Cardiac septum (tissue), 1 donor: ENCODE measurements around the gene ZNF813. TPM values are rescaled to one million over a fixed set of nuclear protein-coding genes. Genes with fewer than 3 reads are reported as not detected.
"Not testable (repeated sequence)": the region's sequence is repeated elsewhere in the genome, so short reads cannot be mapped to it uniquely, and the experiment has no call there.

Source experiments
- DNase-seq: peaks from one replicate; pipeline ENCODE4 v3.0.0-alpha.2; 2020; ENCODE audit warnings: low spot score
- intact Hi-C: fragments of 100-400 bp; cut with DNase I; formaldehyde crosslinking; loops from one replicate; pipeline ENCODE4 v1.14.0; 2022
- long read RNA-seq: library from polyadenylated mRNA; unstranded; transcript quantifications from one replicate; pipeline ENCODE4 v2.0.0, GENCODE V29; 2021
- total RNA-seq: library from RNA; stranded (reverse); fragmentation: NEBNext Ultra II Directional; extraction: Animal tissue kit (Norgen Biotek cat#: 25700); gene quantifications from one replicate; pipeline ENCODE4 v1.2.1, GENCODE V29; 2021
- donor health status: DM: no; HTN: no; CAD: no.

The ZNF813 gene
- 0.75 TPM for total RNA-seq
- long read RNA-seq, partial matches to known transcripts, result 0 of 1 reads
- long read RNA-seq, other reads (novel, unspliced or antisense), result 1 of 1 reads

GRCh38 chr19:53467485-53468262 is at the start of gene ZNF813:
TSS of gene ZNF813 (plus strand) at chr19:53467733. CDS start at chr19:53483823, 16,090 bp downstream.
- peak; percentile 97 for DNase-seq
- intact Hi-C loops, result loop anchor here (5.0 to 10.0 kb wide), 3 partner anchors 35 to 273 kb away; partner anchors contain the start of genes ZNF665 and ZNF761

GRCh38 chr19:53420520-53421315 is 46.8 kb upstream of the ZNF813 start:
- DNase-seq, intact Hi-C loops: not testable (repeated sequence)

- DNase-seq, result no peak
- intact Hi-C loops, result no loop called here
Observed at GRCh38 chr19:53422551-53422950, 45.0 kb upstream of the ZNF813 start.

- DNase-seq, intact Hi-C loops: not testable (repeated sequence)
Observed at GRCh38 chr19:53423074-53423473, 44.5 kb upstream of the ZNF813 start.

- DNase-seq, result not testable (repeated sequence)
- intact Hi-C loops, result loop anchor here (2.0 kb wide), 1 partner anchor 323 kb away; no protein-coding TSS in a partner anchor
Observed at GRCh38 chr19:53423680-53424079, 43.9 kb upstream of the ZNF813 start.

- intact Hi-C loops, result loop anchor here (2.0 kb wide), 1 partner anchor 322 kb away; no protein-coding TSS in a partner anchor
- peak; percentile 83 for DNase-seq
Observed at GRCh38 chr19:53424968-53425597, 42.5 kb upstream of the ZNF813 start.

- peak; percentile 98 for DNase-seq
- intact Hi-C loops, result loop anchor here (5.0 kb wide), 1 partner anchor 36 kb away; the partner anchor contains the start of gene ZNF813
Observed at GRCh38 chr19:53431399-53432087, 36.0 kb upstream of the ZNF813 start, which contains the start of gene ZNF761. TSS of gene ZNF761 (plus strand) at chr19:53431984. CDS start at chr19:53447269, 15,285 bp downstream.

- intact Hi-C loops, result loop anchor here (5.0 kb wide), 1 partner anchor 35 kb away; the partner anchor contains the start of gene ZNF813
- no peak for DNase-seq
Observed at GRCh38 chr19:53432088-53432661, 35.4 kb upstream of the ZNF813 start.

GRCh38 chr19:53443809-53444208 is 23.7 kb upstream of the ZNF813 start:
- DNase-seq, intact Hi-C loops: not testable (repeated sequence)

GRCh38 chr19:53447196-53447595 is 20.3 kb upstream of the ZNF813 start:
- DNase-seq, result not testable (repeated sequence)

GRCh38 chr19:53455828-53456227 is 11.7 kb upstream of the ZNF813 start:
- no peak for DNase-seq
- intact Hi-C loops, result no loop called here

More at GRCh38 chr19:53447196-53447595, 20.3 kb upstream of the ZNF813 start:
- intact Hi-C loops, result not testable (repeated sequence)

GRCh38 chr19:53460131-53460721 is 7.3 kb upstream of the ZNF813 start:
- intact Hi-C loops, result loop anchor here (10.0 kb wide), 1 partner anchor 265 kb away; the partner anchor contains the start of gene ZNF665
- not testable (repeated sequence) for DNase-seq

GRCh38 chr19:53461866-53462265 is 5.7 kb upstream of the ZNF813 start:
- intact Hi-C loops, result loop anchor here (10.0 kb wide), 1 partner anchor 267 kb away; the partner anchor contains the start of gene ZNF665

GRCh38 chr19:53462861-53463260 is 4.7 kb upstream of the ZNF813 start:
- DNase-seq, result no peak
- intact Hi-C loops, result loop anchor here (10.0 kb wide), 1 partner anchor 268 kb away; the partner anchor contains the start of gene ZNF665

More at GRCh38 chr19:53461866-53462265, 5.7 kb upstream of the ZNF813 start:
- no peak for DNase-seq

GRCh38 chr19:53463263-53463662 is 4.3 kb upstream of the ZNF813 start:
- intact Hi-C loops, result loop anchor here (10.0 kb wide), 1 partner anchor 268 kb away; the partner anchor contains the start of gene ZNF665
- DNase-seq, result peak; percentile 80

- intact Hi-C loops, result loop anchor here (5.0 to 10.0 kb wide), 3 partner anchors 35 to 272 kb away; partner anchors contain the start of genes ZNF665 and ZNF761
- DNase-seq, result no peak
Observed at GRCh38 chr19:53466726-53467484, 628 bp upstream of the ZNF813 start.

- DNase-seq, result not testable (repeated sequence)
- intact Hi-C loops, result loop anchor here (5.0 to 10.0 kb wide), 3 partner anchors 36 to 274 kb away; partner anchors contain the start of genes ZNF665 and ZNF761
Observed at GRCh38 chr19:53468628-53469027, 1.1 kb downstream of the ZNF813 start.
